ENCODE results near the gene AMOTL1.

AMOTL1 gene

GRCh38 chr11:94754335-94754734 lies 13.8 kb upstream of the AMOTL1 start:
- TF ChIP-seq CTCF (IDR thresholded peaks at IDR 0.05) (no peak), ZFX (IDR thresholded peaks at IDR 0.05; ENCODE audit: borderline replicate concordance) (no peak)
- H3K27ac ChIP-seq, result no peak overlapping the region

GRCh38 chr11:94754819-94755218 lies 13.3 kb upstream of the AMOTL1 start:
- no peak overlapping the region for H3K27ac ChIP-seq
- no peak for TF ChIP-seq CTCF (IDR thresholded peaks at IDR 0.05)

- TF ChIP-seq ZFX (IDR thresholded peaks at IDR 0.05; ENCODE audit: borderline replicate concordance), result no peak
- no peak for TF ChIP-seq CTCF (IDR thresholded peaks at IDR 0.05)
- no peak overlapping the region for H3K27ac ChIP-seq
Observed at GRCh38 chr11:94755494-94755893, 12.7 kb upstream of the AMOTL1 start.

- no peak overlapping the region for H3K27ac ChIP-seq
- TF ChIP-seq ZFX (IDR thresholded peaks at IDR 0.05; ENCODE audit: borderline replicate concordance) (no peak), CTCF (IDR thresholded peaks at IDR 0.05) (no peak)
Observed at GRCh38 chr11:94757037-94757735, 11.0 kb upstream of the AMOTL1 start.

GRCh38 chr11:94758666-94759065 lies 9.5 kb upstream of the AMOTL1 start:
- no peak overlapping the region for H3K27ac ChIP-seq
- TF ChIP-seq ZFX (IDR thresholded peaks at IDR 0.05; ENCODE audit: borderline replicate concordance) (no peak), CTCF (IDR thresholded peaks at IDR 0.05) (no peak)

GRCh38 chr11:94759522-94759921 lies 8.6 kb upstream of the AMOTL1 start:
- no peak overlapping the region for H3K27ac ChIP-seq
- TF ChIP-seq ZFX (IDR thresholded peaks at IDR 0.05; ENCODE audit: borderline replicate concordance) (no peak), CTCF (IDR thresholded peaks at IDR 0.05) (no peak)

GRCh38 chr11:94760296-94760695 lies 7.9 kb upstream of the AMOTL1 start:
- TF ChIP-seq CTCF (IDR thresholded peaks at IDR 0.05) (no peak), ZFX (IDR thresholded peaks at IDR 0.05; ENCODE audit: borderline replicate concordance) (no peak)

More at GRCh38 chr11:94760296-94760695, 7.9 kb upstream of the AMOTL1 start:
- H3K27ac ChIP-seq, result no peak overlapping the region
